Measurements from ENCODE around the gene CLDN1. TPM values are rescaled to one million over a fixed set of nuclear protein-coding genes. Genes with fewer than 3 reads are reported as not detected.

Gene CLDN1
- total and polyA plus RNA-seq, 2 donors (not counting 1 experiment from before 2014, with no cell fraction given) = 3.0 to 7.1 TPM

DNA sequence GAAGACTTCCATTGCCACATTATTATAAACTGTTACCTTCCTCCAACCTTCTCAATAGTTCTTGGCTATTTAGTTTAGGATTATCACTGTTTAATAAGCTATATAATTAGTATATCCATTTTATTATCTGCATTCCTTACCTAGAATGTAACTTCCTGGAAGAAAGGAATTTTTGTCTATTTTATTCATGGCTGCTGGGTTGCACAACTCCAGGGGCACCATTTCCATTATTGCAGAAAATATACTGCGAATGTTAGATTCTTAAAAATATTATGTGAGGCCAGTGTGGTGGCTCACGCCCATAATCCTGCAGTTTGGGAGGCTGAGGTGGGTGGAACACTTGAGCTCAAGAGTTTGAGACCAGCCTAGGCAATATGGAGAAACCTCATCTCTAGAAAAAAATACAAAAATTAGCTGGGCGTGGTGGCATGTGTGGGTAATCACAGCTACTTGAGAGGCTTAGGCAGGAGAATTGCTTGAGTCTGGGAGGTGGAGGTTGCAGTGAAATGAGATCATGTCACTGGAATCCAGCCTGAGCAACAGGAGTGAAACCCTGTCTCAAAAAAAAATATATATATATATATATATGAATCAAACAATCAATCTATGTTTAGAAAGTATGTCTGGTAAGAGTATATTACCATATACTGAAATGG is 19.9 kb downstream of the CLDN1 start:
- H3K4me3 ChIP-seq (replicated peaks in 1 of 4; ENCODE audit: control extremely low read depth in 1 of 4, insufficient read depth in 1 of 4, low read depth in 3 of 4, low read length in 4 of 4) = no peak overlapping the region
- H3K79me2 ChIP-seq (ENCODE audit: control insufficient read depth, insufficient read depth, low read length) = no peaks in the 10 kb centered on the region
- no peaks in the 10 kb centered on the region for H3K36me3 ChIP-seq (ENCODE audit: control insufficient read depth, insufficient read depth, low read length)
- no peaks in the 10 kb centered on the region for H4K20me1 ChIP-seq (ENCODE audit: control insufficient read depth, extremely low read depth, insufficient read depth, low read length)
- H3K27me3 ChIP-seq (ENCODE audit: control insufficient read depth, insufficient read depth, low read length) = no peaks in the 10 kb centered on the region
- DNase-seq (ENCODE audit: low read depth in 2 of 2) = no peak
- H3K4me1 ChIP-seq (ENCODE audit: control insufficient read depth, extremely low read depth, insufficient read depth, low read length) = no peaks in the 10 kb centered on the region
- no peak overlapping the region for H3K4me2 ChIP-seq (ENCODE audit: extremely low read depth, insufficient read depth, low read length)
- no peak overlapping the region for H3K9ac ChIP-seq (ENCODE audit: insufficient read depth, low read length)
- H3K27ac ChIP-seq (ENCODE audit: insufficient read depth, low read length) = no peak overlapping the region
- H2AFZ ChIP-seq (ENCODE audit: low read length) = no peak overlapping the region
- H3K9me3 ChIP-seq (ENCODE audit: control insufficient read depth, insufficient read depth, low read depth, low read length) = no peaks in the 10 kb centered on the region
- TF ChIP-seq, protein P1, sequence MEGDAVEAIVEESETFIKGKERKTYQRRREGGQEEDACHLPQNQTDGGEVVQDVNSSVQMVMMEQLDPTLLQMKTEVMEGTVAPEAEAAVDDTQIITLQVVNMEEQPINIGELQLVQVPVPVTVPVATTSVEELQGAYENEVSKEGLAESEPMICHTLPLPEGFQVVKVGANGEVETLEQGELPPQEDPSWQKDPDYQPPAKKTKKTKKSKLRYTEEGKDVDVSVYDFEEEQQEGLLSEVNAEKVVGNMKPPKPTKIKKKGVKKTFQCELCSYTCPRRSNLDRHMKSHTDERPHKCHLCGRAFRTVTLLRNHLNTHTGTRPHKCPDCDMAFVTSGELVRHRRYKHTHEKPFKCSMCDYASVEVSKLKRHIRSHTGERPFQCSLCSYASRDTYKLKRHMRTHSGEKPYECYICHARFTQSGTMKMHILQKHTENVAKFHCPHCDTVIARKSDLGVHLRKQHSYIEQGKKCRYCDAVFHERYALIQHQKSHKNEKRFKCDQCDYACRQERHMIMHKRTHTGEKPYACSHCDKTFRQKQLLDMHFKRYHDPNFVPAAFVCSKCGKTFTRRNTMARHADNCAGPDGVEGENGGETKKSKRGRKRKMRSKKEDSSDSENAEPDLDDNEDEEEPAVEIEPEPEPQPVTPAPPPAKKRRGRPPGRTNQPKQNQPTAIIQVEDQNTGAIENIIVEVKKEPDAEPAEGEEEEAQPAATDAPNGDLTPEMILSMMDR (conservative IDR thresholded peaks at IDR 0.05 in 1 of 2, IDR thresholded peaks at IDR 0.05 in 1 of 2; ENCODE audit: low read depth in 1 of 2, low read length in 2 of 2) = no peak
- no peak for TF ChIP-seq EZH2 (IDR thresholded peaks at IDR 0.05; ENCODE audit: low read length, missing control alignments)

GRCh38 chr3:190301591-190301990 is 20.7 kb downstream of the CLDN1 start:
- no peak overlapping the region for H3K4me3 ChIP-seq (replicated peaks in 1 of 4; ENCODE audit: control extremely low read depth in 1 of 4, insufficient read depth in 1 of 4, low read depth in 3 of 4, low read length in 4 of 4)
- no peak overlapping the region for H3K9ac ChIP-seq (ENCODE audit: insufficient read depth, low read length)
- H3K27me3 ChIP-seq (ENCODE audit: control insufficient read depth, insufficient read depth, low read length) = no peaks in the 10 kb centered on the region
- H3K9me3 ChIP-seq (ENCODE audit: control insufficient read depth, insufficient read depth, low read depth, low read length) = no peaks in the 10 kb centered on the region
- H3K4me1 ChIP-seq (ENCODE audit: control insufficient read depth, extremely low read depth, insufficient read depth, low read length) = no peaks in the 10 kb centered on the region
- H3K27ac ChIP-seq (ENCODE audit: insufficient read depth, low read length) = no peak overlapping the region
- no peaks in the 10 kb centered on the region for H3K36me3 ChIP-seq (ENCODE audit: control insufficient read depth, insufficient read depth, low read length)
- no peaks in the 10 kb centered on the region for H3K79me2 ChIP-seq (ENCODE audit: control insufficient read depth, insufficient read depth, low read length)
- no peak for DNase-seq (ENCODE audit: low read depth in 2 of 2)
- peak overlapping the region; percentile 20 for H2AFZ ChIP-seq (ENCODE audit: low read length)
- no peaks in the 10 kb centered on the region for H4K20me1 ChIP-seq (ENCODE audit: control insufficient read depth, extremely low read depth, insufficient read depth, low read length)
- no peak overlapping the region for H3K4me2 ChIP-seq (ENCODE audit: extremely low read depth, insufficient read depth, low read length)
- no peak for TF ChIP-seq EZH2 (IDR thresholded peaks at IDR 0.05; ENCODE audit: low read length, missing control alignments)
- TF ChIP-seq, protein P1 (conservative IDR thresholded peaks at IDR 0.05 in 1 of 2, IDR thresholded peaks at IDR 0.05 in 1 of 2; ENCODE audit: low read depth in 1 of 2, low read length in 2 of 2) = no peak

DNA sequence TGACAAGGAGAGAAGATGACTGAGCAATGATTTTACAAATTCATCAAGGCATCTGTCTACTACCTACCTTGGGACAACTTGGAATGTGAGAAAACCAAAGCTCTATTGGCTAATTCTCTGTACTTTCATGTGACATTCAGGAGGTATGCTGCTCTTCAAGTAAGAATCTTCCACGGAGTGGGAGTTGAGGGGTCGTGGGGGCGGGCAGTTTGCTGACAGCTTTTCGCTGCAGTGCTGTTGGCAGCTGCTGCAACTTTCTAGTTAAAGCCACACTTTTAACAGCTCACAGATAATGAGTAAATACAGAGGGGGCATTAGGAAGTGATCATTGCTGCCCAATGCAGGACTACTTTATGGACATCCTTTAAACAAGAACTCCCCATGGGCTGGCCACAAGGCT is 22.3 kb downstream of the CLDN1 start:
- Histone ChIP-seq H3K9ac (ENCODE audit: insufficient read depth, low read length) (no peak overlapping the region), H3K9me3 (ENCODE audit: control insufficient read depth, insufficient read depth, low read depth, low read length) (no peaks in the 10 kb centered on the region), H3K79me2 (ENCODE audit: control insufficient read depth, insufficient read depth, low read length) (no peaks in the 10 kb centered on the region), H3K4me1 (ENCODE audit: control insufficient read depth, extremely low read depth, insufficient read depth, low read length) (no peaks in the 10 kb centered on the region), H3K27ac (ENCODE audit: insufficient read depth, low read length) (no peak overlapping the region), H2AFZ (ENCODE audit: low read length) (no peak overlapping the region), H3K4me2 (ENCODE audit: extremely low read depth, insufficient read depth, low read length) (no peak overlapping the region), H3K27me3 (ENCODE audit: control insufficient read depth, insufficient read depth, low read length) (no peaks in the 10 kb centered on the region), H3K36me3 (ENCODE audit: control insufficient read depth, insufficient read depth, low read length) (no peaks in the 10 kb centered on the region), H4K20me1 (ENCODE audit: control insufficient read depth, extremely low read depth, insufficient read depth, low read length) (no peaks in the 10 kb centered on the region), H3K4me3 (replicated peaks in 1 of 4; ENCODE audit: control extremely low read depth in 1 of 4, insufficient read depth in 1 of 4, low read depth in 3 of 4, low read length in 4 of 4) (no peak overlapping the region)
- no peak for DNase-seq (ENCODE audit: low read depth in 2 of 2)
- TF ChIP-seq, protein P1 (conservative IDR thresholded peaks at IDR 0.05 in 1 of 2, IDR thresholded peaks at IDR 0.05 in 1 of 2; ENCODE audit: low read depth in 1 of 2, low read length in 2 of 2) = no peak
- no peak for TF ChIP-seq EZH2 (IDR thresholded peaks at IDR 0.05; ENCODE audit: low read length, missing control alignments)

Measured in fibroblast of lung (primary cell).